HG03280 (cell line): ENCODE results near the gene SLC30A7.
A peak's percentile ranks its signal among the peaks of the same experiment; 100 is the strongest.
"Not testable (repeated sequence)": the region's sequence is repeated elsewhere in the genome, so short reads cannot be mapped to it uniquely, and the experiment has no call there.

Experiments used
- ATAC-seq: cut with Tn5 transposase; IDR thresholded peaks from one replicate; pipeline ENCODE4 v1.9.1; 2021; ENCODE audit warnings: mild to moderate bottlenecking, moderate library complexity; ENCODE audit not compliant: unreplicated experiment

SLC30A7 gene, protein sequence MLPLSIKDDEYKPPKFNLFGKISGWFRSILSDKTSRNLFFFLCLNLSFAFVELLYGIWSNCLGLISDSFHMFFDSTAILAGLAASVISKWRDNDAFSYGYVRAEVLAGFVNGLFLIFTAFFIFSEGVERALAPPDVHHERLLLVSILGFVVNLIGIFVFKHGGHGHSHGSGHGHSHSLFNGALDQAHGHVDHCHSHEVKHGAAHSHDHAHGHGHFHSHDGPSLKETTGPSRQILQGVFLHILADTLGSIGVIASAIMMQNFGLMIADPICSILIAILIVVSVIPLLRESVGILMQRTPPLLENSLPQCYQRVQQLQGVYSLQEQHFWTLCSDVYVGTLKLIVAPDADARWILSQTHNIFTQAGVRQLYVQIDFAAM

DNA sequence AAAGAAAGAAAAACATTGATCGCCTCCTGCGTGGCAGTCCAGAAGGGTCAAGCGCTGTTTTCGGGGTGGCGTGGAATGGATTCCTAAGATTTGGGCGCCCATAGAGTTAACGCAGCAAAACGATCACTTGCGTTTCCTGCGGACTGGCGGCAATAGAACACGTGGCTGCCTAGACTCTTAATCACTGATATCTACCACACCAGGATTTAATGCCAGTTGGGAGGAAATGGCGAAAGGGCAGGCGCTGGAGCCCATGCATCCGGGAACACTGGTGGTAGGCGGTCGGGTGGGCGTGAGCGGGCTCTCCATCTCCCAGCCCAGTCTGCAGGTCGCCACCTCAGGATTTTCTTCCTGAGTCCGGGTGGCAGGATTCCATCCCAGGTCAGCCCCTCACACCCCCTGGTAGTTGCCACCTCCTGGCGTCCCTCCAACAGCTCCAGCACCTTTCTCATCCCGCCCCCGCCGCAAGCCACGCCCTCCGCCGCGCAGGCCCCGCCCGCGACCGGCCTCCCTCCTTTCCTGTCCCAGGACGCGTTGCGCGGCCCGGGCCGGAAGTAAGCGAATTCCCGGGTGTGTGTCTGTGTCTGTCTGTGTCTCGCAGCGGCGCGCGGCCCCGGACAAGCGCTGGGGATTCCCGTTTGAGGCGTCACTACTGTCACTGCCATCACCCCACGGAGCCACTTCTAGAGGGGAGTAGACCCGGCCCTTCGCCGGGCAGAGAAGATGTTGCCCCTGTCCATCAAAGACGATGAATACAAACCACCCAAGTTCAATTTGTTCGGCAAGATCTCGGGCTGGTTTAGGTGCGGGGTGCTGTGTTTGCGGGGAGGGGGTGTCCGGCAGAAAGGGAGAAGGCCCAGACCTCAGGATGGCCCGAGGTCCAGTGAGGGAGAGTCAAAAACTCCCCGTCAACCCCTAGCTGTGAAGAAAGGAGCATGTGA lies at the start of gene SLC30A7:
Gene SLC30A7 (plus strand): TSS at position 551 of the 941 bp plus-strand sequence. CDS start 173 bp downstream, at position 724.
- ATAC-seq = peak; percentile 77

DNA sequence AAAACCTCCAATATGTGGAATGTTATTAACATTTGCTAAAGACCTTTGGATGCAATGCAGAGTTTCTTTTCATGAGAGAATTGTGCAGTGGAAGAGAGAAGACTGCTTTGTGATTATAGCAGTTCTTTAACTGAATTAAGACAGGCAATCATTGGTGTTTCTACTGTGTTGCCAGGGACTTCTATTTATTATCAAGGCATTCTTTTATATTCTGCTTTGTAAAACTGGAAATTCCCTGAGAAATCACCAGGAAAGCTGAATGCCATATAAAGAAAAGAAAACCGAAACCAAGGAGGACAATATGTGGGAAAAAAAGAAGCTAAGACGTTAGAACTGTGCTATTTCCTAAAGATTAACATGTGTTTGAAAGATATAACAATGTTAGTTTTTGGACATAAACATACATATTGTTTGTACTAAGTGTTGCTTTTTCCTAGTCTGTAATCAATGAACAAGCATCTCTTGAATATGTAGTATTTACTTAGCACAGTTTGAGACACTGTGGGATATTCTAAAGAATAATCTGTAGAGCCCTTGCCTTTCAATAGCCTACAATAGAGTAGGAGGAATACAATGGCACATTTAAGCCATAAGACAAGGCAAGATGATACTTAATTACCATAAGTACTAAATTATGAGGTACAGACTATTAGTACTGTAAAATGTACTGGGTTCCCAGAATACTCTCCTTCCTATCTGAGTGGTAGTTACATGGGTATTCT lies 48.4 kb upstream of the SLC30A7 start:
- no peak for ATAC-seq

DNA sequence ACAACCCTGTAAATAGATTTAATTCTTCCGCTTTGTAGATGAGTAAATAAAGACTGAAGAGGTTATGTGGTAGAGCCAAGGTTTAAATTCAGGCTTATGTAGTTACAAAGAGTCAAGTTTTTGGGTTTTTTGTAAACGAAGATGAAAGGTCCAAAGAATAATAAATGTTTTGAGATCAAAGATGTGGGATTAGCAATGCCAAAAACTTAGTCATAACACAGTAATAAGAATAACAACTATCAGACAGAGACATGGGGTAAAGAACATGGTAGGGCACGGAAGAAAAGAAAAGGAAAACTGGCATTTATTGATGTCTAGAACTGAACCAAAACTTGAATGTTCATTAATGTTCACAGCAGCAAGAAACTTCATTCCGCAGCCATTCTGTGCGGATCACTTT lies 44.2 kb upstream of the SLC30A7 start:
- no peak for ATAC-seq

DNA sequence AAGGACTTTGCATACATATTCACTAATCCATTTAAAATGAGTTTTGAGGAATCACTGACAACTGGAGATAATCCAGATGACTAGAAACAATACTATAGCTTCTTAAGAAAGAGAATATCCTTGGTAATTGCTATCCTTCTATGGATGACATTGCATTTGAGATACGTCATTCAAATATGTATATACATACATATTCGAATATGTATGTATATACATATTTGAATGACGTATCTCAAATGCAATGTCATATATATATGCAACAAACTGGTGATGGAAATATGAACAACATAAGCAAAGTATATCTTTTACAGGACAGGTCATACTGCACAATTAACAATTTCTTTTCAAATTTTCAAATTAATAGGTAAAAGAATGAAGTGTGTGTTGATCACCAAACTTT lies 42.9 kb upstream of the SLC30A7 start:
- no peak for ATAC-seq

DNA sequence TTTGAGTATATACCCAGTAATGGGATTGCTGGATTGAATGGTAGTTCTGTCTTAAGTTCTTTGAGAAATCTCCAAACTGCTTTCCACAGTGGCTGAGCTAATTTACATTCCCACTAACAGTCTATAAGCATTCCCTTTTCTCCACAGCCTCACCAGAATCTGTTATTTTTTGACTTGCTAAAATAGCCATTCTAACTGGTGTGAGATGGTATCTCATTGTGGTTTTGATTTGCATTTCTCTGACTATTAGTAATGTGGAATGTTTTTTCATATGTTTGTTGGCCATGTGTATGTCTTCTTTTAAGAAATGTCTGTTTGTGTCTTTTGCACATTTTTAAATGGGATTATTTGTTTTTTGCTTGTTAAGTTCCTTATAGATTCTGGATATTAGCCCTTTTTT lies 40.8 kb upstream of the SLC30A7 start:
- ATAC-seq = not testable (repeated sequence)

DNA sequence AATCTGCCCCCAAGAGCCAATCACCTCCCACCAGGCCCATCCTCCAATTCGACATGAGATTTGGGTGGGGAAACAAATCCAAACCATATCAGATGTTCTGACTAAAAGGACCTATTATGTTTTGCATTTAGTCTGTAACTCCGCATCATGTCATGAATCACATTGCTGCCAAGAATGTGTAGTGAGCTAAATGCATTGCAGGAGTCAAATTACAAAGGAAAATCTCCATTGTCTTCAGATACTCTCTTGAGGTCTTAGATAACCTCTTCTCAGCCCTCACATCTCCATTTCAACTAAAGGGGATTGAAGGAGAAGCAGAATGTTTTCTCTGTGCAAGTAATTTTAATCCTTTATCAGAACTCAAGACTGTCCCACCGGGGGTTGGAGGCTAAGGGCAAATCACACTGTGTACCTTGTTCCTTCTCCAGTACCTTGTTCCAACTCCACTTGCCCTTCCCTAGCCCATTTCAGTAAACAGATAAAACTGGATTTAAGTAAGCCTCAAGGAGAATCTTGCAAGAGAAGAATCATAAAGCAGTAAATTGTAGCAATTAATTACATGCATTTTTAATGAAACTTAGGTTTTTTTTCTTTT lies 35.4 kb upstream of the SLC30A7 start:
- ATAC-seq = no peak

DNA sequence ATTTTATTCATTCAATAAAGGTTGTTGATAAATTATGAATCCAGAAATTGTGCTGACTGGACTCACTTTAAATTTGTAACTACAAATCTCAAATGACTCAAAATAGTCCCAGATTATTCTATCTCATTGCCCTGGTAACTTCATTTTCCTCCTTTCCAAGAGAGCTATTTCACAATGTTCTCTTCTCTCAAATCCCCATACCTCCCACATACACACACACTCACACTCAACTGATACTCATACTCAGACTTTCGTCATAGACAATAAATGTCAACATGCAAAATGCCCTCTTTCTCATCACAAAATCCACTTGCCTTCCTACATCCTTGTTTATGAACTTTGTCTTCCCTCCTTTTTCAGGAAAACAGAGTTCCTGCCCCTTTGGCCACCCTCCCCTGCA lies 34.5 kb upstream of the SLC30A7 start:
- no peak for ATAC-seq

DNA sequence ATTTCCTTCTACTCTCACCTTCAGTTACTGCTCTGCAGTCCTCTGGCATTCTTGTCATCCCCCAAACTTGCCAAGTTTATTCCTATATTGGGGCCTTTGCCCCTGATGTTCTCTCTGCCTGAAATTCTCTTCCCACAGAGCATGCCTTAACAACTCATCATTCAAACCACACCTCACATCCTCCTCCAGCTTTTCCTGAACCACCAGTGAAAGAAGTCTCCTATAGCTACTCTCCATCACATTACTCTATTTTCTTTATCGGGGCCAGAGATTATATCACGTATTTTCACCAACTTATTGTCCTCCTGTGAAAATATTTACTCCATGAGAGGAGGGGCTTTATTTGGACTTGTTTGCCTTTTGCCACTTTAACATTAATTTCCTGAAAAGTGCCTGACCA lies 33.3 kb upstream of the SLC30A7 start:
- no peak for ATAC-seq

DNA sequence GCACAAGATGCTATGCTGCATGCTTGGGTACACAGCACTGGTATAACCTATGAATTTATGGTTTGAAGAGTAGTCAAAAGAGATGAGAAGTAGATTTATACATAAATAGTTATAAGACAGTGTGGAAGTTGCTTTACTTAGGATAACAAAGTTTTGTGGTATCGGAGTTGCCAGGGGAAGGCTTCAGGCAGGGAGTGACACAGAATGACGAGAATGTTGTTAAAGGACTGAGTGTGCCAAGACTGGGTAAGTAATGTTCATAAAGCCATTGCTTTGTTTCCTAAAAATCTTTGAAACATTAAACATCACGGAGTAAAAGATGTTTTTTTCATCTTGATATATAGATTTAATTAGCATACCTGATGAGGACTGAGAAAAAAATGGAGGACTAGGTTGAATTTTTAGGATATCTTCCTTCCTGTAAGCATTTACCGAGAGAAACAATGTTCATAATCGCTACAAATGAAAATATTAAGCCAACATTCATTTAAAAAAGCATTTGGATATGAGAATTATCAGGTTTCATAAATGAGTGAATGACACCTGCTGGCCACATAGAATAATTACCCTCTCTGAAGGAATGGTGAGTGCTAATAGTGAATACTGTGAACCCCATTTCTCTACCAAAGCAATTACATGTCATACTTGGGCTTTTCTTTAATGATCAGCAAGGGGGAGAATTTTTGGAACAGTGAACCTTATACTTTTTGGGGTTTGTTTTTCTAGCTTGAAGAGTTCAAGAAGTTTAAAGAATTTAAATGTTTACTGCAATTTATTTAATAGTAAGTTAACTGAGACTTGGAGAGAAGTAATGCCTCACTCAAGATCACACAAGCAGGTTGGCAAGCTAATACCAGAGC lies 29.6 kb upstream of the SLC30A7 start:
- ATAC-seq = peak; percentile 63

DNA sequence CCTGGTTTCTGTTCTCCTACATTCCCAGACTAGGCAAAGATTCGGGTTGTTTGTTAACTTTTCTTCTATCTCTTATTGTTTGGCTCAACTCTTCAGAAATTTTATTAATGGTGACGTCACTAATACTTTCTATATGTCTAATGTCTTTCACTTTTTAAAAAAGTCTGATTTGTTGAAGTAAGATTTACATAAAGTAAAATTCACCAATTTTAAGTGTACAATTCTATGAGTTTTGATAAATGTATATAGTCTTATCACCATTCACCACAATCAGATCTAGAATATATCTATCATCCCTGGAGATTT lies 29.0 kb upstream of the SLC30A7 start:
- ATAC-seq = no peak

DNA sequence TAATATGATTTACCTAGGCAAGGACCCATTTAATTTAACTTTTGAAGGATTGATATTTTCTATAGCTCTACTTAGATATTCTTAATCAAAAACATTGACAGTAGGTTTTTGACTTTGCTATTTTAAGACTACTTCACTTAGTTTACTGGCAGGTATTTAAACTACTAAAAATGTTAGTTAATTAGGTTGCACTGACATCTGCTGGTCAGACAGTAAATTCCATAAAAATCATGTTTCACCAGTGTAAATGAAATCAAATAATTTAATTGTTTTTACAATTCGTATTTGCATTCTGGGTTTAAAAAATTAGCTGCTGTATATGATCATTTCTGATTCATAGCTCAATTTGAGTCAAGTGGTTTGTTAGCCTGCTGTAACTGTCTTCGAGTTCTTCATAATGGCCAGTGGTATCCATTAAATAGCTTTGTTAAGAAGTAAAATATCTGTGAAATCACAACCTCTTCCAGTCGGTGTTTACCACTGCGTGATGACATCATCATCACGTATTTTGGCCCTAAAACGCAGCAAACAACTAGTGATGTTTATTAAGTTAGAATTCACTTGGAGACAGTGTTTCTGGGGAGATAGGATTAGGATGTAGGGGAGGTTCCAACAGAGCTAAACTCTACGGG lies 27.4 kb upstream of the SLC30A7 start:
- ATAC-seq = no peak

DNA sequence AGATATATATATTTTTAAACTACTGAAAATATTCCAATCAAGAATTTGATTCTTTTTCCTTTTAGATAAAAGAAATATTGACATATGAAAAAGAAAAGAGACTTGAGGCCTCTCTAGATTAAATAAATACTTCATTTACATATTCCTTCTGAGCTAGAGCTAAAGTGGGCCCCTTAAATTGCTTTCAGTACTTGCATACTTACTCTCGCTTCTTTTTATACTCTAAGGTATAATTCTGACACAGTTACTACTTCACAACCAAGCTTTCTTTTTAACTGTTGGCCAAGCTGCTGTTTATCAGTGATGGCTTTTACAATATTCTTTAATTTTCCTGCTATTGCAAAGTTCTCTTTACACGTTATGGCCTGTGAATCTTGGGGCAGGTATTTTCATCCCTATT lies 25.9 kb upstream of the SLC30A7 start:
- ATAC-seq = no peak

DNA sequence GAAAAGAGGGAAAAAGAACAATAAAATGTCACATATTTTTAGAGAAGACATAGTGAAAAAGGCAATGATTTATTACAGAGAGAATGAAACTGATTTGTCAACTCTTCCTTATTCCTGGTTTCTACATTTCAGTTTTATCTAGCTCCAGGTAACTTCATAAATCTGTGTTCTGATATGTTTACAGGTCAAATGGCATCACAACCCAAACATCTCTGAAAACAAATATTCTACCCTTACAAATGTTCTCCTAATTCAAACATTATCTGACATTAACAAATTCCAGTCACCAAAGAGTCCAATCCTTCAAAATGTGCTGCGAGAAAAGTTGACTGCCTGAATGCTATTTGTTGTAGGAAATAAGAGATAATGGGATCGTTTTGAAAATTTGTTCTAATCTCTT lies 21.5 kb upstream of the SLC30A7 start:
- ATAC-seq = no peak

DNA sequence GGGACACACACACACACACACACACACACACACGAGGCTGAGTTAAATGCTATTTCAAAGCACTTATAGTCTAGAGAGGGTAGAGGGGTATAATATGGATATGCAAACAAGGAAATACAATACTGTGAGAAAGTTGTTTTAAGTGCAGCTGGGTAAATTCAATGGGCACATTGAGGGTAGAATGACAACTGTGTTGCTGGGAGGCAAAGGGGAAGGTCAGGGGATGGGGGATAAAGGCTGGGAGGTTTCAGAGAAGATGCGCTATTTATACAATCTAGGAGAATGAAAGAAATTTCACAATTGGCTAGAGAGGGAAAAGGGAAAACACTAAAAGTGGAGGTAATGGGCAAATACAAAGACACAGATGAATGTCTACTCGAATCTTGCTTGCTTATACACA lies 20.7 kb upstream of the SLC30A7 start:
- ATAC-seq = no peak

DNA sequence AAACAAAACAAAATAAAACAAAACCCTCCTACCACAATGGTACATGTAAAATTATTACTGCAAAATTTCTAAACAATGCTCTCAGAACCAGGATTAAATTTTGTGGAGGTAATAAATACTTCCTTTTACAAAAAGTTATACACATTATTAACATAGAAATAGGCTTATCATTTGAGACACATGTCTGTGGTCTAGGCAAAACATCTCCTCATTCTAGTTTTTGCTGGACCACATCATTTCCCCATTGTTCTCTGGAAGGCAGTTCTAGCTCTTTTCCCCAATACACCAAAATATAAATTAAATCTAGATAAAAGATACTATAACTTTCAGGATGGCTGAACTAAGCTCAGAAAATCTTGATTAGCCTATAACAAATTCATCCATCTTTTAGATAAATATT lies 19.6 kb upstream of the SLC30A7 start:
- no peak for ATAC-seq

DNA sequence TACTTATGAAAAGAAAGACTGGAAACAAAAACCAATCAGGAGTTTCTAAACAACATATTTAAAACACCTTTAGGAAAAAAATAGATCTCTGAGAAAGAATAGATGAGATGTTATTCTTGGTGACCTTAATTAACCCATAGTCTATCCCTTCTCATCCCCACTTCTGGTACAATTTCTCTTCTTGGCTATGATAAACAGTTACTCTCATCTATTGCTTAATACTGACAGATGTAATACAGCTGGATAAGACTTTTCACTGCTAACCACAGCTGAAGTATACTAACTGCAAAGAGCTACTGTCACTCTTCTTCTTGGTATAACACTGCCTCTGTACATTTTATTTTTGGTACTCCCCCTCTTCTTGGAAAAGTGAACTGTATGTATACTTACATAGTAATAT lies 16.5 kb upstream of the SLC30A7 start:
- ATAC-seq = no peak

DNA sequence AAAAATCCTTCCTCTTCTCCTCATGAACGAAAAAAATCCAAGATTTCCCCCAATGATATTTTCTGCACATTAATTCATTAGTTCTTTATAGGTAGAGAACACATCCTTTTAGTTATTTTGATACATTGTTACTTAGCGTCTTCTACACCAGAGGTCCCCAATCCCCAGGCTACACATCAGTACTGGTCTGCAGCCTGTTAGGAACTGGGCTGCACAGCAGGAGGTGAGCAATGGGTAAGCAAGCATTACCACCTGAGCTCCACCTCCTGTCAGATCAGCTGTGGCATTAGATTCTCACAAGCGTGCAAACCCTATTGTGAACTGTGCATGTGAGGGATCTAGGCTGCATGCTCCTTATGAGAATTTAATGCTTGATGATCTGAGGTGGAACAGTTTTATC lies 14.2 kb upstream of the SLC30A7 start:
- no peak for ATAC-seq

DNA sequence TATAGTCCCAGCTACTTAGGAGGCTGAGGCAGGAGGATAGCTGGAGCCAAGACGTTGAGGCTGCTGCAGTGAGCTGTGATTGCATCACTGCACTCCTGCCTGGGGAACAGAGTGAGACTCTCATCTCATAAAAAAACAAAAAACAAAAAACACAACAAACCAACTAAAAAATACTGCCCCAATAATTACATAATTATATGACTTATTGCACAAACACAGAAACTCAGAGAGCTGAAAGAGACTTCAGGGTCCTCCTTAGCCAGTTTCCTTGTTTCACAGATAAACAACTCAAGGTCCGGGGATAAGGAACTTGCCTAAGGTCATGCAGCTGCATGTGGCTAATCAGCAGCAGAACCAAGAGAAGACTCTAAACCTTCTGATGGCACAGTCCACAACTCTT lies 13.2 kb upstream of the SLC30A7 start:
- ATAC-seq = no peak

DNA sequence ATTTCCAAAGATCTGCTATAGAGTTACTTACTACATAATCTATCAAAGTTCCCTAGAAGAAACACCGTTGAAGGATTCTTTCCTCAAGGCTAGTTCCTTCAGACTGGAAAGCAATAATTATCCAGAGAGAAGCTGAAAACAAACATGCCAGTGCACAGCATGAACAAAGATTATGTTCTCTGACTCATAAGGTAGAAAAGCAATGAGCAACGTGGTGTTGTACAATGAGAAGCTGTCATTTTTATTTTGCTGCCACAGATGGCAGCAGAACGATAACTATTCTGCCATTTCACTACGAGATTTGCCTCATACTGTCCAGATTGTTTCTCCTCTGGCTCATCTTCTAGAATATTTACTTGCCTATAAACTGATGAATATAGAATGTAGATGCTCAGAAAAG lies 11.9 kb upstream of the SLC30A7 start:
- ATAC-seq = no peak

DNA sequence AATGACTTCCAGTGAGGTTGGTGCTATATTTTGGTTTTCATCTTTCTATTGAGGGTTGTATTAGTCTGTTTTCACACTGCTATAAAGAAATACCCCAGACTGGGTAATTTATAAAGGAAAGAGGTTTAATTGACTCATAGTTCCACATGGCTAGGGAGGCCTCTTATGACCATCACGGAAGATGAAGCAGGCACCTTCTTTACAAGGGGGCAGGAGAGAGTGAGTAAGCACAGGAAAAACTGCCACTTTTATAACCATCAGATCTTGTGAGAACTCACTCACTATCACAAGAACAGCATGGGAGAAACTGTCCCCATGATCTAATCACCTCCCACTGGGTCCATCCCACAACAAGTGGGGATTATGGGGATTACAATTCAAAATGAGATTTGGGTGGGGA lies 6.9 kb upstream of the SLC30A7 start:
- not testable (repeated sequence) for ATAC-seq
